ENCODE data around the gene MCC.

- TF ChIP-seq CTCF (IDR thresholded peaks at IDR 0.05) = no peak
- TF ChIP-seq ZFX (IDR thresholded peaks at IDR 0.05; ENCODE audit: borderline replicate concordance) = no peak
Observed at GRCh38 chr5:113195771-113196170, 292.5 kb downstream of the MCC start.
